Left lung (tissue), 10 donors: ENCODE data around the gene C3orf22. TPM values are rescaled to one million over a fixed set of nuclear protein-coding genes. Genes with fewer than 3 reads are reported as not detected.
A peak's percentile ranks its signal among the peaks of the same experiment; 100 is the strongest.

Experiments
- ATAC-seq: fragments of 200-7000 bp; cut with Tn5 transposase; one replicate; pipeline ENCODE4 v1.9.1; 2020; ENCODE audit warnings: moderate library complexity
- DNase-seq, 4 donors: peaks; one replicate each; pipeline ENCODE4 v3.0.0-alpha.2; 2013 to 2020
- H3K27ac ChIP-seq, 2 donors: fragments of 200-600 bp; sonication (generic) in 1 of 2; one replicate each; pipeline versions ENCODE4 v1.5.0 to v1.8.0; 2020 to 2021
- H3K27me3 ChIP-seq, 2 donors: fragments of 200-600 bp; sonication (generic) in 1 of 2; one replicate each; pipeline versions ENCODE4 v1.5.0 to v1.8.0; 2020 to 2021
- H3K36me3 ChIP-seq, 2 donors: fragments of 200-600 bp; sonication (generic) in 1 of 2; one replicate each; pipeline versions ENCODE4 v1.5.0 to v1.8.0; 2020 to 2021
- H3K4me1 ChIP-seq, 2 donors: fragments of 200-600 bp; one replicate each; pipeline ENCODE4 v1.8.0; 2021
- H3K4me3 ChIP-seq, 2 donors: fragments of 200-600 bp; sonication (generic) in 1 of 2; one replicate each; pipeline versions ENCODE4 v1.5.0 to v1.8.0; 2020 to 2021; ENCODE audit warnings: mild to moderate bottlenecking in 1 of 2
- H3K9me3 ChIP-seq, 2 donors: fragments of 200-600 bp; sonication (generic) in 1 of 2; one replicate each; pipeline versions ENCODE4 v1.5.0 to v1.8.0; 2020 to 2021
- intact Hi-C, 2 donors: fragments of 100-400 bp; cut with DNase I; formaldehyde crosslinking; loops; one replicate each; pipeline versions ENCODE4 v1.11.2 to v1.14.2; 2022
- polyA plus RNA-seq, 6 donors: library from polyadenylated mRNA; unstranded; fragments of 120-200 nt; gene quantifications; one replicate each; pipeline ENCODE4 v1.2.1, GENCODE V29; 2013; ENCODE audit not compliant: insufficient read length in 6 of 6
- total RNA-seq, 2 donors: library from RNA; stranded (reverse); fragmentation: NEBNext Ultra II Directional; extraction: Animal tissue kit (Norgen Biotek cat#: 25700); gene quantifications; one replicate each; pipeline ENCODE4 v1.2.1, GENCODE V29; 2021
- TF ChIP-seq, protein P1 (sequence below), 2 donors: fragments of 200-600 bp; sonication (generic) in 1 of 2; IDR thresholded peaks; one replicate each; pipeline versions ENCODE4 v1.5.0 to v1.8.0; 2021; ENCODE audit warnings: antibody characterized with exemption in 2 of 2
- donor health status: DM: no; HTN: yes; CAD: no.
- donor health status: DM: no; HTN: no; CAD: no.

C3orf22 gene
- total and polyA plus RNA-seq, 8 donors = 0.10 to 0.25 (median 0.12) TPM; not detected in 3

DNA sequence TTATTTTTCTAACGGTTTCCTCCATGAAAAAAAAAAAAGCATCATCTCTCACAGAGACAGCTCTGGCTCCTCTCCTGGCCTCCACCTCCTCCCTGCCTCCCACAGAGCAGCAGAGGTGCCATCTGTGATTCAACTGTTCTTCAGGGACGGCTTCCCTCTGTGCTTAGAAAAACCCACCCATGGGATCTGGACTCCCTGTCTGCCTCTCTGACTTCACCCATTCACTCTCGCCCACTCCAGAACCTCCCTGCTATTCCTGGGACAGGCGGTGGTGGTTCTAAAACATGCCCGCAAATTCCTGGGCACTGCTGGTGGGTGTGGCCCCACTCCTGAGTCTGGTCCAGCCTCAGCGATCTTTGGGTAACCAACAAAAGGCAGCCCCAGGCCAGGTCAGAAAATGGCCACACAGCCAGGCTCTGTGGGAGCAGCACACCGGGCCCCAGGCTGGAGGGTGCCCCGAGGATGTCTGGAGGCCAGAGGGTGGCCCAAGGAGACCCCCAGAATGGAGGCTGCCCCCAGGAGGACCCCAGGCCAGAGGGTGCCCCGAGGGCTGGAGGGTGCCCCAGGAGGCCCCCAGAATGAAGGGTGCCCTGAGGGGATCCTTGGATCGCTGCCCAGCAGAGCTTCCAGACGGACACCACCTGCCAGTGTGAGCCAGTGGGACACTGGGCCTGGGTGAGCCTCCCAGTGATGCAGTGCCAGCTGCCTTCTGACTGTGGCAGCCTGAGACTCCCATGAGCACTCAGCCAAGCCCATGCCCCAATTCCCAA lies 37.4 kb downstream of the C3orf22 start:
- Histone ChIP-seq H3K4me1 (peaks cover 0 to 17% of the 10 kb centered on the region in 2 donors), H3K27ac (no peak overlapping the region), H3K36me3 (no peaks in the 10 kb centered on the region), H3K9me3 (no peaks in the 10 kb centered on the region), H3K27me3 (peaks cover 15 to 55% of the 10 kb centered on the region in 2 donors), H3K4me3 (no peak overlapping the region)
- intact Hi-C loops = no loop called here
- TF ChIP-seq, protein P1, sequence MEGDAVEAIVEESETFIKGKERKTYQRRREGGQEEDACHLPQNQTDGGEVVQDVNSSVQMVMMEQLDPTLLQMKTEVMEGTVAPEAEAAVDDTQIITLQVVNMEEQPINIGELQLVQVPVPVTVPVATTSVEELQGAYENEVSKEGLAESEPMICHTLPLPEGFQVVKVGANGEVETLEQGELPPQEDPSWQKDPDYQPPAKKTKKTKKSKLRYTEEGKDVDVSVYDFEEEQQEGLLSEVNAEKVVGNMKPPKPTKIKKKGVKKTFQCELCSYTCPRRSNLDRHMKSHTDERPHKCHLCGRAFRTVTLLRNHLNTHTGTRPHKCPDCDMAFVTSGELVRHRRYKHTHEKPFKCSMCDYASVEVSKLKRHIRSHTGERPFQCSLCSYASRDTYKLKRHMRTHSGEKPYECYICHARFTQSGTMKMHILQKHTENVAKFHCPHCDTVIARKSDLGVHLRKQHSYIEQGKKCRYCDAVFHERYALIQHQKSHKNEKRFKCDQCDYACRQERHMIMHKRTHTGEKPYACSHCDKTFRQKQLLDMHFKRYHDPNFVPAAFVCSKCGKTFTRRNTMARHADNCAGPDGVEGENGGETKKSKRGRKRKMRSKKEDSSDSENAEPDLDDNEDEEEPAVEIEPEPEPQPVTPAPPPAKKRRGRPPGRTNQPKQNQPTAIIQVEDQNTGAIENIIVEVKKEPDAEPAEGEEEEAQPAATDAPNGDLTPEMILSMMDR (IDR thresholded peaks at IDR 0.05) = no peak
- DNase-seq (peak in 2 of 4 donors; percentile 27 to 74), ATAC-seq (no peak)

DNA sequence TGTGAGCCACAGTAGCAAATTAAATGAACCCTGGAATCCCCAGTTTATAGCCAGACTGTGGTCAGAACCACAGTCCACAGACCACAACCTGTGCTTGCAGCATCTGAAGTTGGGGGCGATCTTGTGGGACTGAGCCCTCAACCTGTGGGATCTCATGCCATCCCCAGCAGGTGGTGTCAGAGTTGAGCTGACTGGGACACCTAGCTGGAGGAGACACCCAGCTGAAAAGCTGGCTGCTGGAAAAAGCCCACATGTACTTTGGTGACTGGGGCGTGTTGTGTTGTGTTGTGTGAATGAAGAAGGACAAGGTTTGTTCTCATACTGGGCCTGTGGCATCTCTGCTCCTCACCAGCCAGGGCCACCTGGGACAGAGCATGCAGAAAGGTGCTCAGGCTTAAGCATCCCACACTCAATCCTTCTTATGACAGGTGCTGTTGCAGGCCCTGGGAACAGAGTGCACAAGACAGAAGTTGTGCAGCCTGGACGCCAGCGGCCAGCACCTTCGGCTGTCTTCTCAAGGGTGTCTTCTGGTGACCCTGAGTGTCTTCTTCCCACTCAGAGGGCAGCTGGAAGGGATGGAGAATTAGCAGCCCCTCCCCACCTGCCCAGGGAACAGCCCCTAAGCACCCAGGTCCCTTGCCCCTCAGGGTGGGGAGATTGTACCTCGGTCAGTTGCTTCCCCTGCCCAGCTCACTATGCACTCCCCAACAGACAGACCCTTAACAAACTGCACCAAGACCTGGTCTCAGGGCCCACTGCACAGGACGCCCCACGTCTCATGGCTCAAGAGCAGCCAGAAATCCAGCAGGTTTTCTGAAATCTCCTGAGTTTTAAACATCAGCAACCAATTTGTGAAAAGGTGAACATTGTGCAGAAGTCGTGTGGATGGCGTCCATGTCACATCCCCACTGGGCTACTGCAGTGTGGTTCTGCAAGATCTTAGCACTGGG lies 39.0 kb downstream of the C3orf22 start:
- H3K4me1 ChIP-seq = peaks cover 0 to 17% of the 10 kb centered on the region in 2 donors

DNA sequence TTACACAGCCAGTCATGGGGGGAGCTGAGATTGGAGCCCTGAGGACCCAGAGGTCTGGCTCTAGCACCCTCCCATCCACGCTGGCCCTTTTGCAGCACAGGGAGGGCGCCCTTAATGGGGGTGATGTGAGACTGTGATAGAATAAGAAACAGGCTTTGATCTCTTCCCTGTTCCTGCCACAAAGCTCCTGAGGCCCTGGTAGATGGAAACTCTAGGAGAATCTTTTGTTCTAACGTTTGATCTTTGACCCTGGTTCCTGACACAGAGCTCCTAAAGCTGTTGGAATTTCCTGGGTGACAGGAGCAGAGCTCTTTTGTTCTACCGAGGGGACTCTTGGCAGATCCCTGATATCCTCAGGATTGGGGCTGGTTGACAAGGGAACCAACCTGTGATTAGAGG lies 40.0 kb downstream of the C3orf22 start:
- TF ChIP-seq, protein P1 (IDR thresholded peaks at IDR 0.05) = no peak
- Histone ChIP-seq H3K36me3 (no peaks in the 10 kb centered on the region), H3K27ac (no peak overlapping the region), H3K4me1 (peaks cover 0 to 8% of the 10 kb centered on the region in 2 donors), H3K27me3 (peaks cover 12 to 30% of the 10 kb centered on the region in 2 donors), H3K4me3 (no peak overlapping the region), H3K9me3 (no peaks in the 10 kb centered on the region)
- intact Hi-C loops = no loop called here
- DNase-seq (no peak), ATAC-seq (no peak)

More for the DNA sequence above, 39.0 kb downstream of the C3orf22 start:
- peak in 2 of 4 donors; percentile 26 to 46 for DNase-seq
- no peak overlapping the region for H3K27ac ChIP-seq
- H3K36me3 ChIP-seq = no peaks in the 10 kb centered on the region
- TF ChIP-seq, protein P1 (IDR thresholded peaks at IDR 0.05) = no peak
- H3K27me3 ChIP-seq = peaks cover 15 to 40% of the 10 kb centered on the region in 2 donors
- no peaks in the 10 kb centered on the region for H3K9me3 ChIP-seq
- intact Hi-C loops = no loop called here
- H3K4me3 ChIP-seq = no peak overlapping the region
- no peak for ATAC-seq

DNA sequence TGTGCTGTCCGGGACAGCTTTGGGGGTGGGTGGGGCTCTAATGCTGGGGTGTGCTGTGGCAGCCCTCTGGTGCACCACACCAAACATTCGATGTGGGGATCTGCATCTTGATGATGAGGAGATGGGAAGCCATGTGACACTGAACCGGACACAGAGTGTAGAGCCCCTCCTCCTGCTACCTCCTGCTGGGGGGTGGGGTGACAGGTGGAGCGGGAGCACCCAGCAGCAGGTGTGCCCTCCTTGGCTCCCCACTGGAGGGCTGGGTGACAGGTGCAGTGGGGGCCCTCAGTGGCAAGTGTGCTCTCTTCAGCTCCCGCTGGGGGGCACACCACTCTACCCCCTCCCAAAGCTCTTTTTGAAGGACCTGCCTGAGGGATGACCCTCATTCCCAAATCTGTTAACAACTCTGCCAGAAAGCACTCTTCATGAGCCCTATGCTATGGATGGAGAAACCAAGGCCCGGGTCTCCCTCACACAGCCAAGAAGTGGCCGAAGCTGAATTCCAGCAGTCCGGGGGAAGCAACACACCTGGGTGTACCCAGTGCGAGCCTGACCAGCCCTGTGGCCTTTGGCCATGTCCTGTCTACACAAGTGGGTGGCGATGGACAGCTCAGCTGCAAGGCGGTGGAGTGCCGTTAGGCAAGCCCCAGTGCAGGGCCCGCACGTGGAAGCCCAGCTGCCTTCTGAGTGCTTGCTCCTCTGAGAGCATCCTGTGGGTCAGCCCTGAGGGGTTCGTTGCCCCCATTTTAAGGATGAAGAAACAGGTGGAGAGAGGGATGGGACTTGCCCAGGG lies 40.5 kb downstream of the C3orf22 start:
- intact Hi-C loops = no loop called here
- H3K9me3 ChIP-seq = no peaks in the 10 kb centered on the region
- H3K27me3 ChIP-seq = peaks cover 9 to 24% of the 10 kb centered on the region in 2 donors
- TF ChIP-seq, protein P1 (IDR thresholded peaks at IDR 0.05) = no peak
- DNase-seq (peak in 2 of 4 donors; percentile 28 to 72), ATAC-seq (no peak)
- H3K4me3 ChIP-seq = no peak overlapping the region
- no peaks in the 10 kb centered on the region for H3K36me3 ChIP-seq
- H3K27ac ChIP-seq = no peak overlapping the region
- H3K4me1 ChIP-seq = peaks cover 0 to 5% of the 10 kb centered on the region in 2 donors
